ENCODE results near the gene PCDHGA1.

PCDHGA1 gene

DNA sequence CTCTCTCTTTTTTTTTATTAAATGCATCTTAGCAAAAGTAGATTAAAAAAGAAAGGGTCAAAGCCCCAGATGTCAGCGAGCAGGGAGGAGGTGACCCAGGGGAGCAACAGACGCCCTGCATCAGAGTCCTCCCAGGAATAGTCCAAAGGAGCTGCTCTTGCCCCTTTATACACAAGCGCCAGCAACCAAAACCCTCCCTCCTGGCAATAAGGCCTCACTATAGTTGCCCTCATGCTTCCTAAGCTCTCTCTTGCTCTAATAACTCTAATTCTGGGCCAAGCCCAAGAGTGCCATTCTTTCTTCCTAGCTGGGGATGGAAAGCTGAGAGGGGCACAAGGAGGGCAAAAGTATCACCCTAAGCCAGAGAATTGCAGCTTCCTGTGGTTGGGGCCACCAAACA lies 184.8 kb downstream of the PCDHGA1 start:
- no peak for DNase-seq

DNA sequence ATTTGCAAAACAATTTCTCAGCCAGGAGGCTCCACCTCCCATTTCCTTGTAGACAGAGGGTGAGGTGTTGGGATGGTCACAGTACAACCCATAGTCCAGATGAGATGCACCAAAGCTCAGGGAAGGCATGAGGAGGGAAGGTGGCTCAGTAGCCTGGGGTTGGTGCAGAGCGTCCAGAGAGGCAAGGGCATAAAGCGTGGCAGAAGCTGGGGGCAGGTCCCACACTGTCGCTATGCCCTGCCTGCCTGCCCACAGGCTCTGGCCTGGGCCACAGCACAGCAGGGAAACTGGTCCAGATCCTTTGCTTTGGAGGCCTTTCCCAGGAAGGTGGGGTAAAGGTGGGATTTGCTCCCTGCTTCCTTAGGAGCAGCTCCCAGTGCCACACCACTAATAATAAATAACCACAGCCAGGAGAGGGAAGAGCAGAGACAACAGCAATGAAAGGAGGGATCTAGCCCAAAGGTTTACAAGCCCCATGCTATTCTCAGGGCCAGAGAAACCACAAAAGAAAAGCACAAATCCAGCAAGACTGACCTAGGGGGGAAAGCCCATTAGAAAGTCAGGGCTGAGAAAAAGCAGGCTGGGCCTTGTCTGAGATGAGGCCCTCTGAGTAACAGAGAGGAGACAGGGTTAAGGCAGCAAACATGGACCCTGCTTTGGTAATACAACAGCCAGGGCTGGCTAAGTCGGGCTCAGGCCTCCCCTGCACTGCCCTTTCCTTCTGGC lies 185.8 kb downstream of the PCDHGA1 start:
- DNase-seq, result no peak

DNA sequence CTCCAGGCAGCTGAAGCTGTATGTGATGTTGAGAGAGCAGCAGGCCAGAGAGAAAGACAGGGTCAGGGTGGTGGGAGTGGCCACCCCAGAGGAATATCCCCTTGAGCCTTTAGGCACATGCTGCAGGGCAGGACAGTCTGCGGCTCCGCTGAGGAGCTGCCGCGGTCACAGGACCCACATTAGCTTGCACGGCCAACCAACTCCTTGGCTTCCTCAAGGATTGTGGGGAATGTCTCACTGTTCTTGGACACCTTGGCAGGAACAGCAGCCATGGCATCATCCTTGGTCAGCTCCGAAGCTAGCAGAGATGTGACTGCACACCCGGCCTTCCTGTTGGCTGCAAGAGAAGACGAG lies 186.3 kb downstream of the PCDHGA1 start:
- DNase-seq, result no peak

DNA sequence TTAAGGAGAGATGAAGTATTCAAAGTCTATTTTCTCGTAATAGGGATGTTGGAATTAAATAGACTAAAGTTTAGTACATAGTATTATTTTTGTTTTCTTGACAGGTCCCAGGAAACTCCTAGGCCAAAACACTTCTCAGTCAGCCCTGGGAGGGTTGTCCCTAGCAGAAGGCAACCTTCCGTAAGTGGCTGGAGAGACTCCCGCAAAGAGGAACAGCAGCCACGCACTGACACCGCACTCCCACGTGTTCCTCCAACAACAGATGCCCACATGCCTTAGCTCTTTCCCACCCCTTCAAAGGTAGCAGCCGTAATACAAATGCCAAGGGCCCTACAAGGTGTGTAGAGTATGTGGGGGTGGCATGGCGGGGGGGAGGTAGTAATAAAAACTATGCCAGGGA lies 187.0 kb downstream of the PCDHGA1 start:
- DNase-seq, result no peak

DNA sequence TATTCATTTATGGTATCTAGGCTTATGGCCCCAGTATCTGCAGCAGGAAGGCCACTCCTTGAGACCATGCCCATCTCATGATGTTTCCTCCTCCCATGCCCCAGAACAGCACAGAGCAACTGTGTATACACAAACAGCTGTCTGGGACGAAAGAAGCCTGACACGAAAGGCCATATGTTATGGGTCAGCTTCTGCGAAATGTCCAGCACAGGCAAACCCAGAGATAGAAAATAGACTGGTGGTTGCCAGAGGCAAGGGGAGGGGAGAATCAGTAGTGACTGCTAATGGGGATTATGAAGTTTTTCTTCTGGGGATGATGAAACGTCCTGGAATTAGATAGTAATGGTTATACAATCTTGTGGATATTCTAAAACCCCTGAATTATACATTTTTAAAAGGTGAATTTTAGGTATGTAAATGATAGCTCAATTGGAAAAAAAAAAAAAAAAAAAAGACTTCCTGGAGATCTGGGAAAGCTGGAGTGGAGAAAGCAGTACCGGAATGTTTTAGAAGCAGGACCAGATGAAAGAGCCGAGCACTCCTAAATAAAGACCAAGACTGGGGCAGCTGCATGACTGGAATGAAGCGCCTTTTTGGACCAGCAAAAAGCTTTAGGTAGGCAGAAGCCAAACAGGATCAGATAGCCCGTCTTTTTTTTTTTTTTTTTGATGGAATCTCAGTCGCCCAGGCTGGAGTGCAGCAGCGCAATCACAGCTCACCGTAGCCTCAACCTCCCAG lies 187.7 kb downstream of the PCDHGA1 start:
- peak; percentile 70 for DNase-seq

DNA sequence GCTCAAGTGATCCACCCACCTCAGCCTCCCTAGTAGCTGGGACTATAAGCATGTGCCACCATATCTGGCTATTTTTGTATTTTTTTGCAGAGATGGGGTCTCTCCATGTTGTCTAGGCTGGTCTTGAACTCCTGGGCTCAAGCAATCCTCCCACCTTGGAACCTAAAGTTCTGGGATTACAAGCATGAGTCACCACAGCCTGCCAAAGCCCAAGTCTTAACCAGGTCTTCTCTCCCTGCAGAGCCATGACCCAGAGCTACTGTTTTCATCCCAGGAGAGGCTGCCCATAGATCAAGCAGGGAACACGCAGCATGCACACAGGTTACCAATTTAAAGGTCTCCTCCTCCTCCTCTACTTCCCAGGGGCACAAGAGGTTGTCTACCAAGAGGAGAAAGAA lies 188.3 kb downstream of the PCDHGA1 start:
- DNase-seq, result no peak

DNA sequence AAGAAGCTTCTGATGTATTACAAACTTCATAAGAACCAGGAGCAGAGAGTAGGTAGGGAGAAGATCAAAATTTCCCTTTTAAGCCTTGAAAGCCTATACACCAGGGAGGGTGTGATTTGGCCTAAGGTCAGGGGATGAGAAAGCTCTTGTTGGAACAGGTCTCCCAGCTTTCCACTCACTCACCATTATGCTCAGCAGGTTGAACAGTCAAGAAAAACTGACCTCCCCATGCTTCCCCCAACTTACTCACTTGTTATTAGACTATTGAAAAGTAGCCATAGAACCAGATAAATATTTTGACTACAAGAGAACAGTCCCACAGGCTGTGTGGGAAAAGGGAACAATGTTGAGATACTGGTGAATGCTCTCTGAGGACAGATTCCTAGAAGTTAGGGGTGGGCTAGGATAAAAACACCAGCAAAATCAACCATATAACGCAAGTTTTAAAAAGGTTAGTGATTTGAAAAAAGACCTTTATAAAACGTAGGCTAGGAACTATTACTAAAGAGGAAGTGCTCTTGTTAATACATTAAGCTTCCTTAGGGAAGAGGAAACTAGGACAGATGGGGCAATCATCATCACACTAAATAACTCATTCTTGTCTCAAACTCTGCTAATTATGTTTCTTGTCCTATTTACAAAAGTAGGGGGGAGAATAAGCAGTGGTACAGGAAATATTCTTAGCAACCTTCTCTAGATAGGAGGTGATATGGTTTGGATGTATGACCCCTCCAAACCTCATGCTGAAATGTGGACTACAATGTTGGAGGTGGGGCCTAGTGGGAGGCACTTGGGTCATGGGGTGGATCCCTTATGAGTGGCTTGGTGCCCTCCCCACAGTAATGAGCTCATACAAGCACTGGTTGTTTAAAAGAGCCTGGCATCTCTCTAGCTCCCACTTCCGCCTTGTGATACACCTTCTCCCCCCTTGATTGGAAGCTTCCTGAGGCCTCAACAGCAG lies 189.6 kb downstream of the PCDHGA1 start:
- no peak for DNase-seq

DNA sequence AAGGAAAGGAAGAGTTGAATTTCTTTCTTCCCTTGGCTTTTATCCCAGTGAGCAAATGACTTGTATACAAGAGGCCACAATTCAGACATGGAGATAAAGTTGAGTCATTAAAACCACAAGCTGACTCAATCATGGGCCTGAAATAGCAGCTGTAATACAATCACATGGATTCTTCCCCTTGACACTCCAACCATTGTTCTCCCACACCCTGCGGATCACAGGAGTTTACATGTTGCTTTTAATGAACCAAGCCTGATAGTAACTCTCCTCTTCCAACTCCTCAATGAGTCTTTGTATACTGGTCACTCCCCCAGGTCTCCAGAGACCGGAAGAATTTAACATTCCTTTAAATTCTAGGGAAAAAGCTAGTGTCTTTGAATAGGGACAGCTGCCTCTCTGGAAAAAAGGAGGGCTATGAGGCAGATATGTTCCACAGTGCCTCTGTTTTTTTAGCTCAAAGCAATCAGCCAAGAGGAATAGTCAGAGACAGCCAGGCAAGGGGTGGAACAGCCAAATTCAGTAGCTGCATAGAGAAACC lies 191.0 kb downstream of the PCDHGA1 start:
- DNase-seq, result peak; percentile 99

DNA sequence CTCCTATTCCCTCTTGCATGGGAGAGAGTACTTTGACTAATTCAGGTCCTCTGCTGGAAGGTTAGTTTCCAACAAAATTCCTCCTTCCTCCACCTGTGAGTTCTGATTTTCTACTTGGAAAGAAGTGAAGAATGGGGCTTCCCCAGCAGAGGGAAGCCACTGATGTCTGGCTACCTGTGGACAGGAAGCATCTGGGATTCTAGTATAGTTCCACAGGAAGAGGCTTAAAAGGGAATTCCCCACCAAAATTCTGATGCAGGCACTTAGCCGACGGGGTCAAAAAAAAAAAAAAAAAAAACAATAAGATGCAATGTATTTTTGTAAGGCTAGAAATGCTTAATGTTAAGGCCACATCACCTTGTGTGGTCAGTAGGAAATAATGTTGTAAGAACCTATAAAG lies 192.0 kb downstream of the PCDHGA1 start:
- DNase-seq, result no peak

DNA sequence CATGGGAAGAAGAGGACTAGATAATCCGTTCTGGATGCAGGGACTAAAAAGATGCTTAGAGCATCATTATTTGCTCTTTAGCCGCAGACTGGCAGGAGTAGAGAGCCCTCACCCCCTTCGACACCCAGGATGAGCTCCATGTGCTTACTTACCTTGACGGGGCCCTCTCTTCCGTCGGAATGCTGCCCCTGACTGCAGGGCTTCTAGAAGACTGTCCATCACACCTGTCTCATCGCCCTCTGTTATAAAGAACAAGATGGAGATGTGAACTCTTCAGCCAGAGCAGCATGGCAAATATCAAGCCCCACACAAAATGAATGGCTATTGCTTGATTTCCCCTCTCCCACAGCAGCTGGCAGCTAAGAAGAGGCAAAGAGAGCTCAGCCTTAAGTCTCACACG lies 193.7 kb downstream of the PCDHGA1 start:
- DNase-seq, result no peak

DNA sequence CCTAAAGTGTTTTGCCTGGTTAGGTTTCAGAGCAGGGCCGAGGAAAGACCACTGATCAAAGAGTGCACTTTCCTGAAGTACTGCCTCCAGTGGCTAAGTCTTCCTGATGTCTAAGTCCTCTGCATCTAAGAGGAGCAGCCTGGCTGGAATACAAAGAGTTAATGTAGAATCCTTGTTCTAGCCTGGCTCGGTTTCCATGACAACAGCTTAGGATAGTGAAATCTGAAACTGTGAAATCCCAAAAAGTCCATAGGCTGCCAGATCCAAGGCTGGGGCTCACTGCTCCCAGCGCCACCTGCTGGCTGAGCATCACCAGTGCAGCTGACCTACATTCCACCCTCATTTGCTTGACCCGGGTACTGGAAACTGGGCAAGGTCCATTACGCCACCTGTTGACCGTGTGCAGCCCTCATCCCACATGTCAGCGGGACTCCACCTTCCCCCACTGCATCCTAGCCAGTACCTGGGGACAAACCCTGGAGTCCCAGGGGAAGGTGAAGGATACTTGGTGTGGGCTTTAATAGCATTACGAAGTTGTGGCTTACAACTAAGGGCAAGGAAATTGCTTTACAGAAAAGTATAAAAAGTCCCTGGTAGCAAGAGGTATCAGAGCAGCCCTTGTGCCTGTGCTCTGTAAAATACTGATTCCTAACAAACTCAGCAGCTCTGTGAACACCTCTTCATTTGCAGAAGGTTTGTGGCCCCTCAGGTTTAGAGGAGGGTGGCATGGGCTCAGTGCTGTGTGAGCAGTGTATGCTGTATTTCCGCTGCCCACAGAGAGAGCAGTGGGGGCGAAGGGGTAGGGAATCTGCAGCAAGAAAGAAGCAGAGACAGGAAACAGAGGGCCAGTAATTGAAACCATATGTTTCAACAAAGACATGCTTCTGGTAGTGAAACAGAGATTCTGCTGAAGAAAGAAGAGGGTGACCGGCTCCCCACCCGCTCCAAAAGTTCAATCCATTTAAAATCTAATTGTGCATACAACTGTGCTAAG lies 194.6 kb downstream of the PCDHGA1 start:
- peak; percentile 98 for DNase-seq

DNA sequence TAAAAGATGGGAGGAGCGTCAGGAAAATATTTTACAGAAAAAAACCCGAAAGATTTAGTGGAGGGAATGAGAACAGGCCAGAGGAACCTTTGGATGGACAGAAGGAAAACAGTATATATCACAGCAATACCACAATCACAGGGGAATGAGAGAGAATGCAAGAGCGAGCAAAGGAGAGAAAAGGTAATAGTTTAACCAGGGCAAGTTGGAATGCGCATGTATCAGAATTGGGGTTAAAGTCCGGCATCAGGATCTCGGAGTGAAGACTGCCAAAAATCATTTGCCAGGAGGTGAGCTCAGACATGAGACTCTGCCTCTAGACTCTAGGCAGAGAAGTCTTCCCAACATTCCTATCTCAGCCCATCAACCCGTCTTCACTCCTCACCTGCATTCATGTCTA lies 195.3 kb downstream of the PCDHGA1 start:
- DNase-seq, result no peak

DNA sequence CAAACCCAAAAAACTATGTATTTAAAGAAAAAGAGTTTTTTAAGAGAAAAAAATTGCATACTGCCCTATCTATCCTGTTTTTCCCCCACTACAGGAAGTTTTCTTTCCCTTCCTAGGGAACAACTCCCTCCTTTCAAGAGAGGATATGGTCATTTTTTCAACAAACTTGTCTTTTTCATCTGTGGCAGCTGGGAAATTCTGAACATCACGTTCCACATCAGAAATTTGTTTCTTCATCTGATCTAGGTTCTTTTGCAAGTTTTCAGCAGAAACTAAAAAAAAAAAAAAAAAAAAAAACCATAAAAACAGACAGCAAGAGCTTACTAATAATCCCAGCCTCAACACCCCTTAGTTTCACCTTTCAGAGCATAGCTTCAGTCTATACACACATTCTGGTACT lies 197.1 kb downstream of the PCDHGA1 start:
- no peak for DNase-seq

DNA sequence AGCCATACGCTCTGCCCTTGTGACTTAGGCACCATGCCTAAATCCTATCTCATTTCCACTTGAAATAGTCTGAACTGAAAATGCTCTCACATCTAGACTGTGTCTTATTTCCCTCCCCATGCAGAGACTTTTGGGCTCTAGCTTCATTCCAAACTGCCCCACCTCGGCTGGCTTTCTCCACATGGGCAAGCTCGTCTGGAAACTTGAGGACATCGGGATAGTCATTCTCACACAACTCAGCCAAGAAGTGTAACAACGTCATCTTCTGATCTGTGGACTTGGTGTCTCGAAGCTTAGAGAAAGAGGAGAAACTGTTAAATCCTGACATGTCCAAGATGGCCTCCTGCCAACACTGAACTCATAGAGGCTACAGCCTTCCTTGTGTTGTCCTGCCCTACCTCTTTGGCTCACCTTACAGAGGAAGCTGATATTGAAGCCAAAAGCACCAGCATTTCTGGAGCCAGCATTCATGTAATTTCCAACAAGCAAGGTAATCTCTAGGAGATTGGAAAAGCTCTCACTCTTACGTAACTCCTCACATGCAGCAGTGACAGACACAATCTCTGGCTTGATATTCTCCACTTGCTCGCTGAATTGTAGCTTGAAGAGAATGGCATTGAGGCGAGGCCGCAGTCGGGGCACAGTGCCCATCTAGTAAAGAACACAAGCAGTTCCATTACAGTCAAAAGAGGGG lies 198.1 kb downstream of the PCDHGA1 start:
- DNase-seq, result no peak

DNA sequence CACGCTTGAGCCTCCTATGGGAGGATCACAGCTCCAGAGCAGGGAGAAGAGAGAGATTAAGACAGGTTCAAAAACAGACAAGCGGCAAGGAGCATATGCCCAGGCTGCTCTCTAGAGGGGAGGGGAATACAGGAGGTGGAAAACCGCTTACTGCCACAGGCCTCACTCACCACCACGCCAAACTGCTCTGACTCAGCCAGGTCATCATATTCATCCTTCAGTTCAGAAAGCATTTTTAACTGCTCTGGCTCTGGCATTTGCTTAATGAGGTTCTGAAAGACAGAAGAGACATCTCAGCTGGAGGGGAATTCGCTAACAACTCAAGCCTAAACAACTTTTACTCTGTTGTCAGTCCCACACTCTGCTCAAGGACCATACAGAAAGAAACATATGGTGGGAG lies 198.7 kb downstream of the PCDHGA1 start:
- peak; percentile 78 for DNase-seq

DNA sequence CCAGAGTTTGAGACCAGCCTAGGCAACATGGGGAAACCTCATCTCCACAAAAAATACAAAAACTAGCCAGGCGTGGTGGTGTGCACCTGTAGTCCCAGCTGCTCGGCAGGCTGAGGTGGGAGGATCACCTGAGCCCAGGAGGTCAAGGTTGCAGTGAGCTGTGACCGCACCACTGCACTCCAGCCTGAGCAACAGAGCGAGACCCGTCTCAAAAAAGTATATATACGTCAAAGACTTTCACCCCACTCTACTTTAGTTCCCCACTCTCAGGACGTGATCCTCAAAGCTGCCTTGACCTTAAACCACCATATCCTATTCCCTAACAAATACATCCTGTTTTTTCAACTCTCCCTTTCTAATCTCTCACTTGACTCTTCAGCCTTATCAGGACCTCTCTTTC lies 199.6 kb downstream of the PCDHGA1 start:
- DNase-seq, result no peak

DNA sequence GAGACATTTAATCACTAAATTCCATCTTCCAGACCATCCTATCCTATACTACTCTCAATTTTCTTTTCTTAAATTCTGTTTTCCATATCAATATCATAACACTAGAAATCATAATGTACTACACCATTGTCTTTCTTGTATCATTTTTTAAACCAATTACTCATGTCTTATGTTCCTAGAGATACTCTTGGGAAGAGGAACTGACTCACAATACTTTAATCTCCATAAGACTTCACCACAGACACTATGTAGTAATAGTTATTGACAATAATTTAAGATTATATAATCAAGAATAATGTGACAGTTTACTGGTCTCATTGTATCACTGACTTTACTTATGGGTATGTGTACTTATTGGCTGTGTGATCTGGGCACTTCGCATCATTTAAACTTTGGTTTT lies 202.4 kb downstream of the PCDHGA1 start:
- no peak for DNase-seq

DNA sequence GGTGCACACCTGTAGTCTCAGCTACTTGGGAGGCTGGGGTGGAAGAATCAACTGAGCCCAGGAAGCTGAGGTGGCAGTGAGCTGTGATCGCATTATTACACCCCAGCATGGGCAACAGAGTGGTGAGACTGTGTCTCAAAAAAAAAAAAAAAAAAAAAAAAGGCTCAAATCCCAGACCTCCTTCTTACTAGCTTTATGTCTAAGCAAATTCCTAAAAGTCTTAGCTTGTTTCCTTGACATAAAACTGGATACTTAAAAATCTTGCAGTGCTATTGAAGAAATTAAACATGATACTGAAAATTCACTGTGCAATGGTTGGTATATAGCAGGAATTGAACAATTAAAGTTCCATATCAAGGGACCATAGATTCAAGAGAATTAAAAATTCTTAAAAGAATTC lies 203.6 kb downstream of the PCDHGA1 start:
- DNase-seq, result no peak

DNA sequence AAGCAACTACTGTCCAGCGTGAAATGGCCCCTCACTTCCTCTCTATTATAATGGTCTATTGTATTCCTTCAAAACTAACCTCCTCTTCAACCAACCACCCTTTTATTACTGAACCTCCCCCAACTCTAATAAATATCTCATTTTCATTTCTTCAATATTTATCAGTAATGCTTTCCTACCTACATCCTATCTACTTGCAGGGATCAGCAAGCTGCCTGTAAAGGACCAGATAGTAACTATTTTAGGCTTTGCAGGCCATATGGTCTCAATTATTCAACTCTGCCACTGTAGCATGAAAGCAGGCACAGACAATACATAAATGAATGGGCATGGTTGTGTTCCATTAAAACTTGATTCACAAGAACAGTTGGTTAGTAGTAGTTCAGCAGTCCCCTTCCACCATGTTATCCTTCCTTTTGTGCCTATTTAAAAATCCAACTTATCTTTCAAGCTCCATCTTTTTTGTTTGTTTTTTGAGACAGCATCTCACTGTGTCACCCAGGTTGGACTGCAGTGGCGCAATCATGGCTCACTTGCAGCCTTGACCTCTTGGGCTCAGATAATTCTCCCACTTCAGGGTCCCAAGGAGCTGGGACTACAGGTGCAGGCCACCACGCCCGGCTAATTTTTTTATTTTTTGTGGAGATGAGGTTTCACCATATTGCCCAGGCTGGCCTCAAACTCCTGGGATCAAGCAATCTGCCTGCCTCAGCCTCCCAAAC lies 204.3 kb downstream of the PCDHGA1 start:
- no peak for DNase-seq

DNA sequence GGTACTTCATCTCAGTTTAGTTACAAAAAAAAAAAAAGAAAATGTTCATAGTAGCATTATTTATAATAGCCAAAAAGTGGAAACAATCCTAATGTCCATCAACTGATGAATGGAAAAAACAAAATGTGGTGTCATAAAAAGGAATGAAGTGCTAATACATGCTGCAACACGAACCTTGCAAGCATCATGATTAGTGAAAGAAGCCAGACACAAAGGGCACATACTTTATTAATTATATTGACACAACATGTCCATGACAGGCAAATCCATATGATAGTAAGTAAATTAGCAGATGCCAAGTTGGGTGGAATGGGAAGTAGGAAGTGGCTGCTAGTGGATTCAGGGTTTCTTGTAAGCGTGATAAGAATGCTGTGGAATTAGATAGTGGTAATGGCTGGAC lies 212.7 kb downstream of the PCDHGA1 start:
- no peak for DNase-seq

DNA sequence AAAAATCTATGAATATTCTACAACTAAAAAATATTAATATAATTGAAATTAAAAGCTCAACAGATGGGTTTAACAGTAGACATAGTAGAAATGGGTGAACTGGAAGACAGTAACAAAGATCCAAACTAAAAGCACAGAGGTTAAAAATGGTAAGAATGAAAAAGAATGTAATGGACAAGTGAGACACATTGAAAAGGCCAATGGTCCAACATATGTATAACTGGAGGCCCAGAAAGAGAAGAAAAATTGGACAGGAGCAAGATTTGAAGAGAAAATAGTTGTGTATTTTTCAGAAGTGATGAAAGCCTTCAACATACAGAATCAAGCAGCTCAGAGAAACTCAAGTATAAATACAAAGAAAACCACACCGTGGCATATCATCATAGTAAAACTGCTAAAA lies 217.2 kb downstream of the PCDHGA1 start:
- peak; percentile 19 for DNase-seq

All from fibroblast of skin of right quadriceps (primary cell).